ENCODE measurements around the gene PTTG1IP.

PTTG1IP gene

DNA sequence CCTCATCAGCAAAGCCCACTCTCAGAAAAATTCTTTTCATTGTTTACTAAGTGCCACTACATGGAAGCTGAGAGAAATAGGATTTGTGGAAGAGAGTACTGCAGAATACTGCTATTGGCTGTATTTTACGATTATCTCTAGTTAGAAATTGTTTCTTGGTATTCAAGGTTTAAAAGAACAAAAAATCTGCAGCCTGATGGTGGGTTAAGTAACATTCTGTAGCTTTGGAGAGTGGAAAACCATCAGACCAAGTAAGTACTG is 27.3 kb downstream of the PTTG1IP start:
- Histone ChIP-seq H3K4me1 (ENCODE audit: insufficient read depth, low read length, severe bottlenecking) (peaks cover 12% of the 10 kb centered on the region), H3K4me2 (ENCODE audit: low read length) (peak overlapping the region; percentile 51), H4K20me1 (ENCODE audit: insufficient read depth, low read length) (no peaks in the 10 kb centered on the region), H3K9ac (ENCODE audit: low read length) (no peak overlapping the region), H3K36me3 (ENCODE audit: insufficient read depth, low read length) (peaks cover 21% of the 10 kb centered on the region), H3K27ac (ENCODE audit: low read depth, low read length, poor library complexity, severe bottlenecking) (no peak overlapping the region), H3K79me2 (ENCODE audit: insufficient read depth, low read length) (no peaks in the 10 kb centered on the region), H3K4me3 (ENCODE audit: low read depth, low read length, poor library complexity, severe bottlenecking) (peak overlapping the region; percentile 23), H3K9me3 (ENCODE audit: low read length) (no peaks in the 10 kb centered on the region), H2AFZ (ENCODE audit: low read length) (no peak overlapping the region), H3K27me3 (ENCODE audit: insufficient read depth, low read length) (peaks cover 4% of the 10 kb centered on the region; the same call in 1 of the 2 replicates), H3K9me2 (ENCODE audit: low read depth, low read length) (no peaks in the 10 kb centered on the region), H3F3A (ENCODE audit: insufficient read depth, low read length) (no peaks in the 10 kb centered on the region)
- TF ChIP-seq, protein P1, sequence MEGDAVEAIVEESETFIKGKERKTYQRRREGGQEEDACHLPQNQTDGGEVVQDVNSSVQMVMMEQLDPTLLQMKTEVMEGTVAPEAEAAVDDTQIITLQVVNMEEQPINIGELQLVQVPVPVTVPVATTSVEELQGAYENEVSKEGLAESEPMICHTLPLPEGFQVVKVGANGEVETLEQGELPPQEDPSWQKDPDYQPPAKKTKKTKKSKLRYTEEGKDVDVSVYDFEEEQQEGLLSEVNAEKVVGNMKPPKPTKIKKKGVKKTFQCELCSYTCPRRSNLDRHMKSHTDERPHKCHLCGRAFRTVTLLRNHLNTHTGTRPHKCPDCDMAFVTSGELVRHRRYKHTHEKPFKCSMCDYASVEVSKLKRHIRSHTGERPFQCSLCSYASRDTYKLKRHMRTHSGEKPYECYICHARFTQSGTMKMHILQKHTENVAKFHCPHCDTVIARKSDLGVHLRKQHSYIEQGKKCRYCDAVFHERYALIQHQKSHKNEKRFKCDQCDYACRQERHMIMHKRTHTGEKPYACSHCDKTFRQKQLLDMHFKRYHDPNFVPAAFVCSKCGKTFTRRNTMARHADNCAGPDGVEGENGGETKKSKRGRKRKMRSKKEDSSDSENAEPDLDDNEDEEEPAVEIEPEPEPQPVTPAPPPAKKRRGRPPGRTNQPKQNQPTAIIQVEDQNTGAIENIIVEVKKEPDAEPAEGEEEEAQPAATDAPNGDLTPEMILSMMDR (IDR thresholded peaks at IDR 0.05; ENCODE audit: low read length) = no peak
- TF ChIP-seq EZH2 (IDR thresholded peaks at IDR 0.05; ENCODE audit: borderline replicate concordance, low read length) = no peak

DNA sequence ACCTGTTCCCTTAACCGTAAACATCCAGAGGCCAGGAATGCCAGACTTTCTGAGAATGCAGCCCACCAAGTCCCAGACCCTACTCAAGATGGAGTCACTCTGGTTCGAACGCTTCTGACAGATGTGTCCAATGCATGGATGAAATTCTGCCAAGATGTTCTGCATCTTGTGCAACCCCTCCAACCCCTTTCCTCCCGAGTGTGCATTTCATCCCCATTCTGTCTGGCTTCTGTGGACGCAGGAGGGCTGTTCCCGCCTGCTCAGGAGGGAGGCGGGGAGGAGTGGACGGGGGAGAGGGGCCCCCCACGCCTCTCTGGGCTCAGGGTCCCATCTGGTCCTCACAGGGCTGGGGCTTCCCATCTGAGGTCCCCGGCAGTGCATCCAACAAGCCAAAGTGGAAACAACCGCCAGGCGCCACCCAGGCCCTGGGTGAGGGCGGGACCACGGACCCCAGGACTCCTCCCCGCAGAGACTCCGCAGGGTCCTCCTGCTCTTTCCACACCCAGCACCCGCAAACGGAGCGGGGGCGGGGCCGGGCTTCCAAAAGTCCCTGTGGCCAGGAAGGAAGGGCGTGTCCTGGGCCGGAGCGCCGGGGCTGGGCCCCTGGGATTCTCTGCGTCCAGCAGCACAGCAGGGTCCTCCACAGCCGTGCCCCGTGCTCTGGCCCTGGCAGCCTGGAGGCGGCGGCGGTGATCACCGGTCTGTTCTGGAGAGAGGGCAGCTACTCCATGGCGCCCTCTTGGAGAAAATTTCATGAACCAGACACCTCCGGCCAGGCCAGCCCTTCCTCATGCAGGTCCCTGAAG is 27.9 kb downstream of the PTTG1IP start:
- Histone ChIP-seq H2AFZ (ENCODE audit: low read length) (no peak overlapping the region), H3K4me2 (ENCODE audit: low read length) (peak overlapping the region; percentile 51), H3K4me1 (ENCODE audit: insufficient read depth, low read length, severe bottlenecking) (peaks cover 12% of the 10 kb centered on the region), H3K27me3 (ENCODE audit: insufficient read depth, low read length) (peaks cover 4% of the 10 kb centered on the region; the same call in 1 of the 2 replicates), H3F3A (ENCODE audit: insufficient read depth, low read length) (no peaks in the 10 kb centered on the region), H3K79me2 (ENCODE audit: insufficient read depth, low read length) (no peaks in the 10 kb centered on the region), H3K9me3 (ENCODE audit: low read length) (no peaks in the 10 kb centered on the region), H3K9me2 (ENCODE audit: low read depth, low read length) (no peaks in the 10 kb centered on the region), H3K36me3 (ENCODE audit: insufficient read depth, low read length) (peaks cover 16% of the 10 kb centered on the region), H3K4me3 (ENCODE audit: low read depth, low read length, poor library complexity, severe bottlenecking) (peak overlapping the region; percentile 23), H3K9ac (ENCODE audit: low read length) (no peak overlapping the region), H3K27ac (ENCODE audit: low read depth, low read length, poor library complexity, severe bottlenecking) (no peak overlapping the region), H4K20me1 (ENCODE audit: insufficient read depth, low read length) (no peaks in the 10 kb centered on the region)
- TF ChIP-seq, protein P1 (IDR thresholded peaks at IDR 0.05; ENCODE audit: low read length) = peak; percentile 61
- TF ChIP-seq EZH2 (IDR thresholded peaks at IDR 0.05; ENCODE audit: borderline replicate concordance, low read length) = no peak

- Histone ChIP-seq H3K36me3 (ENCODE audit: insufficient read depth, low read length) (peaks cover 2% of the 10 kb centered on the region), H3K9me2 (ENCODE audit: low read depth, low read length) (no peaks in the 10 kb centered on the region), H4K20me1 (ENCODE audit: insufficient read depth, low read length) (no peaks in the 10 kb centered on the region), H3K27me3 (ENCODE audit: insufficient read depth, low read length) (peaks cover 4% of the 10 kb centered on the region; the same call in 1 of the 2 replicates), H3K79me2 (ENCODE audit: insufficient read depth, low read length) (no peaks in the 10 kb centered on the region), H3K4me2 (ENCODE audit: low read length) (no peak overlapping the region), H3K27ac (ENCODE audit: low read depth, low read length, poor library complexity, severe bottlenecking) (no peak overlapping the region), H3K4me3 (ENCODE audit: low read depth, low read length, poor library complexity, severe bottlenecking) (no peak overlapping the region), H2AFZ (ENCODE audit: low read length) (no peak overlapping the region), H3K4me1 (ENCODE audit: insufficient read depth, low read length, severe bottlenecking) (peaks cover 12% of the 10 kb centered on the region), H3F3A (ENCODE audit: insufficient read depth, low read length) (no peaks in the 10 kb centered on the region), H3K9ac (ENCODE audit: low read length) (no peak overlapping the region), H3K9me3 (ENCODE audit: low read length) (no peaks in the 10 kb centered on the region)
- TF ChIP-seq, protein P1 (IDR thresholded peaks at IDR 0.05; ENCODE audit: low read length) = no peak
- no peak for TF ChIP-seq EZH2 (IDR thresholded peaks at IDR 0.05; ENCODE audit: borderline replicate concordance, low read length)
Observed at GRCh38 chr21:44844256-44844655, 29.2 kb downstream of the PTTG1IP start.

Data from OCI-LY1 (cell line).